ENCODE measurements around the gene THAP7. TPM values are rescaled to one million over a fixed set of nuclear protein-coding genes. Genes with fewer than 3 reads are reported as not detected.

The THAP7 gene
- total and polyA plus RNA-seq, 9 of the 15 experiments (the other 6 are each of a cell fraction or from before 2014, with no cell fraction given) = 7.9 to 263 (median 84.1) TPM

GRCh38 chr22:21038405-21038804, 36.5 kb upstream of the THAP7 start (continued):
- TF ChIP-seq CXXC5 (CRISPR knock-in tag; IDR thresholded peaks at IDR 0.05) (no peak), U2AF1 (optimal IDR thresholded peaks at IDR 0.05; ENCODE audit: low read depth, low read length) (no peak), TEAD4 (IDR thresholded peaks at IDR 0.05; ENCODE audit: low read length) (no peak), TEAD4 (CRISPR knock-in tag; IDR thresholded peaks at IDR 0.05; ENCODE audit: borderline replicate concordance) (no peak), E2F1 (CRISPR knock-in tag; IDR thresholded peaks at IDR 0.05) (0 out of 2 replicates have a peak, but pooled peaks have one; percentile 6), RBM25 (IDR thresholded peaks at IDR 0.05; ENCODE audit: low read depth, low read length, severe bottlenecking) (no peak), STAT6 (CRISPR knock-in tag; IDR thresholded peaks at IDR 0.05) (0 out of 2 replicates have a peak, but pooled peaks have one; percentile 0), ELK1 (CRISPR knock-in tag; IDR thresholded peaks at IDR 0.05) (no peak), MNT (conservative IDR thresholded peaks at IDR 0.05) (no peak), MAFK (IDR thresholded peaks at IDR 0.05; ENCODE audit: low read length) (0 out of 2 replicates have a peak, but pooled peaks have one; percentile 3), USF2 (CRISPR knock-in tag; IDR thresholded peaks at IDR 0.05) (no peak), CLOCK (CRISPR knock-in tag; IDR thresholded peaks at IDR 0.05; ENCODE audit: borderline replicate concordance) (no peak), NR2F6 (CRISPR knock-in tag; IDR thresholded peaks at IDR 0.05) (no peak), PRPF4 (IDR thresholded peaks at IDR 0.05; ENCODE audit: insufficient read depth, low read depth, low read length, poor library complexity, severe bottlenecking) (no peak), ZNF780A (CRISPR knock-in tag; IDR thresholded peaks at IDR 0.05) (no peak), TRIM28 (IDR thresholded peaks at IDR 0.05) (no peak), ESRRA (IDR thresholded peaks at IDR 0.05; ENCODE audit: borderline replicate concordance, low read depth) (no peak), MIER1 (IDR thresholded peaks at IDR 0.05; ENCODE audit: low read depth) (no peak)
